Superior temporal gyrus (tissue), 1 donor: Measurements from ENCODE around the gene PHACTR1.
A peak's percentile ranks its signal among the peaks of the same experiment; 100 is the strongest.
"Not testable (repeated sequence)": the region's sequence is repeated elsewhere in the genome, so short reads cannot be mapped to it uniquely, and the experiment has no call there.

Experiments
- DNase-seq: peaks from one replicate; pipeline ENCODE4 v3.0.0-alpha.2; 2016; ENCODE audit errors: extremely low spot score

PHACTR1 gene

DNA sequence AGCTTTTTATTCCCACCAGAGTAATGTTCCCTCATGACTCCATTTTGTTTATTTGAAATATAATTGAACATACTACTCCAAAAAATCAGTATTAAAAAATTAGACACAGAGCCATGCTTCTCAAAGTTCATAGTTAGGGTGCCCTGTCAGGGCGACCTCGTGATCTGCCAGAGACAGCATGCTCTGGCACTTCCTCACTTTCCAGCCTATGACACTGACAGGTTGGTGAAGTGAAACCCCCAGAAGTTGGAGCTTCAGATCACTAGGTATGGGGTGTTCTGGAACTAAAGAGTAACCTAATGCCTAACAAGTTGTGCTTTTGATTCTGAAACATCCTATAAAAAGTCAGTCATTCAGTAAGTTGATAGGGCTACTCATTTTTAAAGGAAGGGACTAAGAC, 518.8 kb downstream of the PHACTR1 start:
- no peak for DNase-seq

DNA sequence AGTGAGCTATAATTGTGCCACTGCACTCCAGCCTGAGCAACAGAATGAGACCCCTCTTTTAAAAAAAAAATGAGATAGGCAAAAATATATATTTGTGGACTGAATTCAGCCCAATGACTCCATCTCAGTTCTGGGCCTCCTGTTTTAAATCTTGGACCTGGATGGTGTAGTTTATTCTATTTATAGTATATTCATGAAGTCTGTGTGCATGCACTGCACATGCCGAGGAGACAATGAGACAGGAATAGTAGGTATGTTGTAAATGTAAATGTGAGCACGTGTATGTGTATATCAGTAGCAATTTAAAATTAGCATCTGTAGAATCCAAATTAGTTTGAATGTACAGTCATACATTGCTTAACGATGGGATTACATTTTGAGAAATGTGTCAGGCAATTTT, 520.8 kb downstream of the PHACTR1 start:
- no peak for DNase-seq

DNA sequence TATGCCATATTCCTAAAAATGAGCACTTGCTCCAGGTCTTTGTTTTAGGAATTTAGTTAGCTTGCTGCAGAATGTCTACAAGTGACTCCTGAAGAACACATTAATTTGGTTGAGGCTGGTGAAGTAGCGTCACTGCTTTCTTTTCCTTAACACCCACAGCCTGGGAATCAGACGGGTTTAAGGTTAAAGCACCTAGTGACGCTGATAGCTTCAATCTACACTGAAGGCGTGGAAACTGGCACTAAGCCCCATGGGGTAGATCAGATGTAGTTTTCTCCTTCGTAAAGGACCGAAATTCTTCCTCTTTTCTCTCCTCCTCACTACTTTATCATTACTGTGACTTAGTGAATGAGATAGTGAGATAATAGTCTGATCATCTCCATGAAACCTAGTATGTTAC, 521.5 kb downstream of the PHACTR1 start:
- DNase-seq: no peak

DNA sequence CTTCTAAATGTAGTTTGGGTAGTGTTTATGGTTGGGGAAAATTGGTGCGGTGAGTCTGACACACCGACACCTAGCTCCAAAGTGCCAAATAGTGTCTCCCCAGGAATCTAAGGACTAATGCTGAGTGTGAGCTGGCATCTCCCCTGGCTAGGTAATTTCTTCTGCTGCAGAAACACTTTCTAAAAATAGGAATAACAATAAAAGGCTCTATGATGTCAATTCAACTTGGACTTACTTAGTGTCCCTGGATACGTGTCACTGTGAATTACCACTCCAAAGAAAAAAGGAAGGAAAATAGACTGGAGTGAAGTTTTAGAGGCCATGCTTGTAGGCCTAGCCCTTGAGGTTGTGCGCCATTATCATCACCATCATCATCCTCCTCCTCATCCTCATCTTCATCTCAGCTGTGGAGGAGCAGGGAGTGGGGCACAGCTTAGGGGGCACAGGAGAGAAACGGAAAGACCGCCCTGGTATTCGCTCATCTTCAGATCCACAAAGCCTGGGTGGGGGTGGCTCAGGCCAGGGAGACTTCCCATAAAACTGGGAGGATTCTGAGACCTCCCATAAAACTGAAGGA, 522.2 kb downstream of the PHACTR1 start:
- no peak for DNase-seq

DNA sequence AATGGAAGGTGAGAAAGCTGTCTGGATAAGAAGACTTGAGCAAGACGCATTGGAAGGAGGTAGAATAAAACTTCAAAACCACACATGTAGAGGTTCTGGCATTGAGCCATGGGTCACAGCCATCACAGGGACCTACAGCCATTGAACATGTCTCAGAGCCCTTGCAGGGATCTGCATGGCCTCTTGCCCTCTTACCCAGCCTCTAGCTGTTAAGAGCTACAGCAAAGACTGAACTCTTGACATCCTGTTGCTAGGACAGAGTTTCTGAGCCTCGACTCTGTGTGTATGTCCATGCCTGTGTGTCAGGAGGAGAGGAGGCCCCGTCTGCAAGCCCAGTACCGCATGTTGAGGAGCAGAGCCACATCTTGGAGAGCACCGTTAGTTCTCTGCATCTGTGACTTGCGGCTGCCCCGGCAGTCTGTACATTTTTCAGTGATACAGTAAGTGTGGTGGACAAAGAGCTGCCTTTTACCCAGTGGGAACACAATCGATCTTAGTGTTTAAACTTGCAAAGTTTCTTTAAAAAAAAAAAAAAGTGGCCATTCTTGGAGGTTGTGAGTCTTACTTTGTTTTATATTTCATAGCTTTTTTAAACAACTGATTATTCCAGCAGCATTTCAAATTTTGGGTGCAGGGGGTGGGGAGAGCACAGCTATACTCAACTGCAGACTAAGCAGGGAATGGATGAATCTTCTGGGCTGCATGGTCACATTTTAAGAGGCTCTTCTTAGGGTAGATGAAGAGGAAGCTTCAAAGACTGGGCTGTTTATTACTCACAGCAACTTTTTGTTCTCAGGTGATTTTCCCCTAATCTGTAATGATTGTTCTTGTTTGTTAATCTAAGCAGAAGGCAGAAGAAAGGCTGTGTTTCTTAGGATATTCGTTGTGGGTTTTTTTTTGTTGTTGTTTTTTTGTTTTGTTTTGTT, 523.2 kb downstream of the PHACTR1 start:
- no peak for DNase-seq

DNA sequence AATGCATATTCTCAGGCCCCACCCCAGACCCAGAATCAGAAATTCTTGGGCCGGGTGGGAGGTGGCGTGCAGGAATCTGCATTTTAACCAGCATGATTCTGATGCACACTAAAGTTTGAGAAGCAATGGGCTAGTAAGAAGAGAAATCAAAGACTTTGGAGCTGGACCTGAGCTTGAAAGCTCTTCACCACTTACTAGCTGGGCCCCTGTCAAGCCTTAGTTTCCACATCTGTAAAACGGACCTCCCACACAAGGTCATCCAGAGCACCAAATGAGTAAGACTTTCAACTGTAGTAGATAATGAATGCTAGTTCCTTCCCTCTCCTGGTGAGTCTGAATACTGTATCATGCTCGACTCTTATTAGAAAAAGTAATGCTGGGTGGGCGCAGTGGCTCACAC, 524.8 kb downstream of the PHACTR1 start:
- DNase-seq: no peak

DNA sequence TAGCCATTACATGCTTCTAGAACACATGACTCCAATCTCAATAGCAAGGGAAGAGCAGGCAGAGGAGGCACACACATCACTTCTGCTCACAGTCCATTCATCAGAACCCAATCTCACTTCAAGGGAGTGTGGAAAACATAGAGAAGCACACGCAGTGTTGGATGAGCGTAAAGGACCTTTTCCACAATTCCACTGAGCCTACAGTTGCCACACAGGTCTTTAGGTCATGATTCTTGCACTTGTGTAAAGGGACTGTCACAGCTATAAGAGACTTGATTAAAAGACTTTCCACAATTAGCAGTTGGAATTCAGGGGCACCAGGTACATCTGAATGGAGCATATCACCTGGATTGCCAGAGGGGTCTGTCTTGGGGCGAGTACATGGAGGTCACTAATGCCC, 525.6 kb downstream of the PHACTR1 start:
- no peak for DNase-seq

DNA sequence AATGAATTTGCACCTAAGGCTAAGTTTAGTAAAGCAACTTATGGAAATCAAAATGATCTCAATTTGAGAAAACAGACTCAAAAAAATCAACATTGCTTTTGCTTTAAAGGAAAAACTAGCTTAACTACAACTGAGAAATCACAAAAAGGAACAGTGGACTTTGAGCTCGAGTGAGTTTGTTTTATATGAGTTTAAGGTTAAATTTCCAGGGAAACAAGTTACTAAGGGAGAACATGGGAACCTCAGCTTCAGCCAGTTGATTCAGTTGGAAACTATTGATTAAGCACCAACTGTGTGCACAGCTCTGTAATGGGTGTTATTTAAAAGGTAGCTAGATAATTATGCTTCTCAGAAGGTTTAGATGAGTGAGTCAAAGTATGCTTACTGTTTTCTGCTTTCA, 526.0 kb downstream of the PHACTR1 start:
- no peak for DNase-seq

DNA sequence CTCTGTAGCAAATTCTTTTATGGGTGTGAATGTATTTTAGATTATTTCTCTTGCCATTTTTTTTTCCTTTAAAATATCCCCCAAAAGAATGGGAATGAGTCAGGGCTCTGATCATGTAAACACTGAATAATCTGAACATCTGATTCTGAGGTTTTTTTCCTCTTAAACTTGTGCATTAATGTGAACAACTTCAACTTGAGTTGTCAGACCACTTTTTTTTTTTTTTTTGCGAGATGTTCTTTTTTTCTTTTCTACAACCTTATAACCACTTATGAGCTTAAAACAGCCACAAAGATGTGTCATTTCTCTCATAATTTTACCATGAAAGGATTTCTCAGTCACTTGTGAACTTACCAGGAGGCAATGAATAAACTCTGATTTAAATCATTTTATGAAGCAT, 526.5 kb downstream of the PHACTR1 start:
- DNase-seq: no peak

DNA sequence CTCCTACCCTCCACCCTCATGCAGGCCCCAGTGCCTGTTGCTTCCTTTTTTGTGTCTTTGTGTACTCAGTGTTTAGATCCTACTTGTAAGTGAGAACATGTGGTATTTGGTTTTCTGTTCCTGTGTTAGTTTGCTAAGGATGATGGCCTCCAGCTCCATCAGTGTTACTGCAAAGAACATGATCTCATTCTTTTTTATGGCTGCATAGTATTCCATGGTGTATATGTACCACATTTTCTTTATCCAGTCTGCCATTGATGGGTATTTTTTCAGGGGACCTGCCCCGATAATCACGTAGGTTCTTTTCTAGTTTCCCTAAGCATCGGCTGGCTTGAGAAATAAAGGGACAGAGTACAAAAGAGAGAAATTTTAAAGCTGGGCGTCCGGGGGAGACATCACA, 527.2 kb downstream of the PHACTR1 start:
- DNase-seq: not testable (repeated sequence)

DNA sequence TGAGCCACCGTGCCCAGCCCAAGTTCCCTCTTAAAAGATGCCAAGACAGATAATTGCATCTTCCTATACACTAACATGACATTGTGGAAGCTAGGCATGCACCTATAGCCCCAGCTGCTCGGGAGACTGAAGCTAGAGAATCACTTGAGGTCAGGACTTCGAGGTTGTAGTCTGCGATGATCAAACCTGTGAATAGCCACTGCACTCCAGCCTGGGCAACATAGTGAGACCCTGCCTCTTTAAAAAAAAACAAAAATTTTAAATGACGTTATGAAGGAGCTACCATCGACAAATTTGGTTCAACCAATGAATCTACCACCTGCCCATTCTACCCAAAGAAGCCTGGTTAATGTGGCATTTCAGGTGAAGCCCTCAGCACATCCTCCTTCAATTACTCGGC, 531.1 kb downstream of the PHACTR1 start:
- no peak for DNase-seq

DNA sequence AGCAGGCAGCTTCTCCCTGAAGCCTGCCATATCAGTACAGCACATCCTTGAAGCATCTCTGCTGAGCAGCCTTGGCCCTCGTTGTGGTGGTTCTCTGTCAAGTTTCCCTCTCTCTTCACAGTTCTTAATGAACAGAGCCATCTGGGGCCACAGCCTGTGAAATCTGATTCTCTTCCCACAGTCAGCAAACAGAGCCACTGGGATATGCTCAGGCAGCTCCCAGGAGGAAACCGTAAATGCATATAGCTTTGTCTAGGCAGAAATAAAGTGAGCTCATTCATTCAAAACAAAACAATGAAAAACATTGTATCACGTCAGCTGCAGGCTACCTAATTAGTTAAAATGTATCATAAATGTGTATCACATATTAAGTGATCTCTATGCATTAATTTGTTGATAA, 531.5 kb downstream of the PHACTR1 start:
- peak; percentile 43 for DNase-seq

DNA sequence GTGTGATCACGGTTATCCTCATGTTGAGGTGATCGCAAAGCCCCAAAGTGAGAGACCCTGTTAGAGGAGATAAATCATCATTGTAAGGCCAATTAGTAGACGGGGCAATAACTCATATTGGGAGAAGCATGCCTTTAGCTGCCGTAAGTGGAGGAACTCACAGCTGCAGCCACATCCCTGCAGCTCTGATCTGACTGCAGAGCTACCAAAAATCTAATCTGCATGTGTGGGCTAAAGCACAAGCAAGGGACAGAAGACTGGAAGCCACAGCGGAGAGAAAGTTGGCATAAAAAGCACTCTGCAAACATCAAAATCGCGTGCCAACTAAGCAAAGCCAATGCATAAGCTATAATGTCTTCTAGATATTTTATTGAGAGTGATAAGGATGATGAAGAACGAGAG, 532.0 kb downstream of the PHACTR1 start:
- no peak for DNase-seq

DNA sequence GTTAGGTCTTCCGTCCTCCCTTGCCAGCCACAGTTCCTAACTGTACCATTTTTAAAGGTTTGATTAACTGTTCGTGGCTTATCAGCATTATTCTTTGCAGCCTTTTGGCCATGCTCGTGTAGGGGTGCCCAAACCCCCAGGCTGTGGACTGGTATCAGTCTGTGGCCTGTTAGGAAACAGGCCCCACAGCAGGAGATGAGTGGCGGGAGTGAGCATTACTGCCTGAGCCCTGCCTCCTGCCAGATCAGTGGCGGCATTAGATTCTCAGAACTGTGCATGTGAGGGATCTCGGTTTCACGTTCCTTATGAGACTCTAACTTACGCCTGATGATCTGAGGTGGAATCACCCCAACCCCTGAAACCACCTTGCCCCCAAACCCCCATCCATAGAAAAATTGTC, 532.4 kb downstream of the PHACTR1 start:
- DNase-seq: no peak

DNA sequence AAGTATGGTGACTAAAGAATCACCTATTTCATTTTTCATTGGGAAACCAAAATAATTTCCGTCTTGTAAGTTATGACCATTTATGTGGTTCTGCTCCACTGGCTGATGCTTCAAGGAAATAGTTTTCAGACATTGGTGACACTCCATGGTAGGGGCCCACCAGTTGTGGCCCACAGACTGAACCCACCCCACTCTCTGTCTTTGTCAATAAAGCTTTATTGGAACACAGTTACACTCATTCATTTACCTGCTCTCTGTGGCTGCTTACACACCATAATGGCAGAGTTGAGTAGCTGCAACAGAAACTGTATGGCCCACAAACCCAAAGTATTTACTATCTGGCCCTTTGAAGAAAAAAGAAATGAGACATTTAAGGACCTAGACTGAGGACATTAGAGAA, 533.2 kb downstream of the PHACTR1 start:
- DNase-seq: no peak

DNA sequence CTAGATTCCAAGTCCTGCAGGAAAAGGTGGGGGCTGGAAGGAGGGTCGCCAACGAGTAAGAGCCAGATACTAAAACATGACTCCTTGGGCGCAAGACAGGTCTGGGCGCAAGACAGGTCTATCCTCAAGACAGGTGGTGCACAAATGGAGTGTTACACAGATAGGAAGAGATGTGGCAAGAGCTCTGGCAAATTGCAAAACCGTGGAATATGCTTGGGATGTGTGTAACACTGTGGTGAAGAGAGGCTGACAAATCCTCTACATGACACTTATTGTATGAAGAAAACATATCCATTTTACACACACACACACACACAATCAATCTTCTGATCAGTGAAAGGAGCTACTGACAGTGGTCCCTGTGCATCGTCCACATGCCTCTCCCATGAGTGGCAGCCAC, 534.1 kb downstream of the PHACTR1 start:
- DNase-seq: no peak

DNA sequence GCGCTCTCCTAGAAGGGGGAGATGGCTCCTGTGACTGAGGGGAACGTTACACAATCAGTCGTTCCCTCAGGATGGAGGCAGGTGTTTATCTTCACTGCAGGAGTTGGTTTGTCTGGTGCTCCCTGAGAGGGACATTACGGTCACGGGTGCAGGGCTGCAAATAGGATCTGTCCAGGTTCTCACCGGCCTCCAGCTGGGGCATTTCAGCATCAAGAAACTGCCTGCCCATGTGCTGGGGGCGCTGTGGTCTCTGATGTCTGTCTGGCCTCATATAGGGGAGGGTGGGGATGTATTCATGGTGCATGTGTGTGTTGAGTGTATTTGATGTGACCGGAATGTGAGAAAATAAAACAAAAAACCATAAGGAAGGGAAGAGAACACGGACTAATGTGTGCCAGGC, 534.7 kb downstream of the PHACTR1 start:
- DNase-seq: no peak

DNA sequence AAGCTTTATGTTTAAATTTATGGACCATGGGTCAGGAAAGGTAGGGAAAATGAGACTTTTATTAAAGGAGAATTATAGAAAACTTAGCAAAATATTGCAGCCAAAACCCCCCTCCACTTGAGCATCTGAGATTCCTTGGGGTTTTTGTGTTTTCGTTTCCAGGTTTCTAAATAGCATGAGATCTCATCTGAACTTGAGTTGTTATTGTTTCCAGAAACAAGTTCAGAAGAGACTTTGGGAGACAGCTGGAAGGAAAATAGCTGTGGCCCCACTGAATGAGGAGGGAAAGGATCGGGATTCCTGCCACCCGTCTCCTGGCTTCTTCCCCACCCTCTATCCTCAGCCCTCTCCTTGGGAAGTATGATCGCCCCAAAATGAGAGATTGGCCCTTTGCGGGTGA, 536.2 kb downstream of the PHACTR1 start:
- no peak for DNase-seq

DNA sequence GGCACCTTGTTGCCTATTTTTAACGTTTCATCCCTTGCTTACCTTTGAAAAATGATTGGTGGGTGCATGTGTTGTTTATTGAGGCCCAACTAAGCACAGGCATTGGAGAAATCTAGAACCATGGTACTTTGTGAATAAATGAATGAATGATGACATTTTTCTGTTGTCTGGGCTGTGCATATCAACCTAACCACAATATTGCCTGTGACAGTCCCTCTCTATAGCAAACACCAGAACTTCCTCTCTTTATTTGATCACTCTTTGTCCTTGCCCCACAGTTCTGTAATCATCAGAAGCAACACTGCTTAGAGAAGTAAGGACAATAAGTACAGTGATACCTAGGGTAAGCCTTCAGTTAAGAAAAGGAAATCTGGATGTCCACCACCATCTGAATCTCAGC, 536.7 kb downstream of the PHACTR1 start:
- no peak for DNase-seq

DNA sequence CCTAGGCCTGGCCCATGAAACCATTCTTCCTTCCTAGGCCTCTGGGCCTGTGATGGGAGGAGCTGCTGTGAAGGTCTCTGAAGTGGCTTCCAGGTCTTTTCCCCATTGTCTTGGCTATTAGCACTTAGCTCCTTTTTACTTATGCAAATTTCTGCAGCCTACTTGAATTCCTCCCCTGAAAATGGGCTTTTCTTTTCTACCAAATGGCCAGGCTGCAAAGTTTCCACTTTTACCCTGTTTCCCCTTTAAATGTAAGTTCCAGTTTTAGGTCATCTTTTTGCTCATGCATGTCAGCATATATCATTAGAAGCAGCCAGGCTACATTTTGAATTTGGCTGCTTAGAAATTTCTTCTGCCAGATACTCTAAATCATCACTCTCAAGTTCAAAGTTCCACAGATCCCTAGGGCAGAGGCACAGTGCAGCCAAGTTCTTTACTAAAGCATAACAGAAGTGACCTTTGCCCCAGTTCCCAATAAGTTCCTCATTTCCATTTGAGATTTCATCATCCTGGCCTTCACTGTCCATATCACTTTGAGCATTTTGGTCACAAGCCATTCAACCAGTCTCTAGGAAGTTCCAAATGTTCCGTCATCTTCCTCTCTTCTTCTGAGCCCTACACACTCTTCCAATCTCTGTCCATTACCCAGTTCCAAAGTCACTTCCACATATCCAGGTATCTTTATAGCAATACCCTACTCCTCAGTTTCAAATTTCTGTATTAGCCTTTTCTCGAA, 539.9 kb downstream of the PHACTR1 start:
- no peak for DNase-seq

DNA sequence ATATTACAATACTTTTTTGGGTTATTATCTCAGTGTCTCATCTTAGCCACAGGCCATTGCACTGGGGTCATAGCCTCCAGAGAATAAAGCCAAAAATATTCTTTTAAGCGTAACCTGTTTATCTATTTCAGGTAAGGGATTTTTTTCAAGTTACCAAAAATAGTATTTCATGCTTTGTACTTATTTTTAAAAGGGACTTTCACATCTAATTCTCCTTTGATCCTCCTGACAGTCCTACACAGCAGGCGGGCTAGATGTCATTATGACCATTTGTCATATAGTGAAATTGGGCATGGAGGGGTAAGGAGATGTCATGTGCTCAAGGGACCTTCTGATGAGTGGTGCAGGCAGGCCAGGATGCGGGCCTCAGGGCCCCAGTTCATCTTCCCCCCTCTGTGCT, 542.8 kb downstream of the PHACTR1 start:
- no peak for DNase-seq

DNA sequence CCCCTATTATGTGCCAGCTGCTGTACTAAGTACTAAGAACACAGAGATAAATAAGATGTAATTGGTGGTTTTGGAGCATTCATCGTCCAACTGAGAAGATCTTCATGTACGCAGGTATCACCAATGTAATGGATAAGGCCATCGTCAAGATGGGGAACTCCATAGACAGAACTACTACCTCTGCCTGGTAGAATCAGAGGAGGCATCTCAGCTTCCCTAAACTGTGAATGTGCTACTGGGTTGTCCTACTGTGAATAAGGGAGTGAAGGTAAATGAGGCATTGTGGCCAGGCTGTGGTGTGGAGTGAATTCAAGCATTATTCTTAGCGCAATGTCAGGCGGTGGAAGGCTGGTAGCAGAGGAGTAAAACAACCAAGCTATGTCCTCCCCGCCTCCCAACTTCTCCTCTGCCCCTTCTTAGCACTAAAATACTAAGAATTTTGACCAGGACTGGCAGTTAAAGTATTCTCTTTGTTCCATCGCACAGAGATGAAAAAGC, 543.6 kb downstream of the PHACTR1 start:
- DNase-seq: no peak

DNA sequence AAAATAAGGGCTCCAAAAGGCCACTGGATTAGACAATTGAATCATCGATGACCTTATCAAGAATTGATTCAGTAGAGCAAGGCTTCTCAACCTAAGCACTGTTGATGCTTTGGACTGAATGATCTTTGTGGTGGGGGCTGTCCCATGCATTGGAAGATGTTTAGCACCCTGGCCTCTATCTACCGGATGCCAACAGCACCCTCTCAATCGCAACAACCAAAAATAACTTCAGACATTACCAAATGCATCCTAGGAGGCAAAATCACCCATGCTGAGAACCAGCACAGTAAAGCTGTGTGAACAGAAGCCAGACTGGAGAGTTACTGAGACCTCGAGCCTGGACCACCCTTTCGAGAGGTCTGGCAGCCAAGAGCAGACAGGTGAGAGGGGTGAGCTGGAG, 544.3 kb downstream of the PHACTR1 start:
- no peak for DNase-seq
